ENCODE data around the gene CA5A. TPM values are rescaled to one million over a fixed set of nuclear protein-coding genes. Genes with fewer than 3 reads are reported as not detected.
"Not testable (repeated sequence)": the region's sequence is repeated elsewhere in the genome, so short reads cannot be mapped to it uniquely, and the experiment has no call there.

CA5A gene
- total RNA-seq, 1 donor from 2014 or later: not detected

DNA sequence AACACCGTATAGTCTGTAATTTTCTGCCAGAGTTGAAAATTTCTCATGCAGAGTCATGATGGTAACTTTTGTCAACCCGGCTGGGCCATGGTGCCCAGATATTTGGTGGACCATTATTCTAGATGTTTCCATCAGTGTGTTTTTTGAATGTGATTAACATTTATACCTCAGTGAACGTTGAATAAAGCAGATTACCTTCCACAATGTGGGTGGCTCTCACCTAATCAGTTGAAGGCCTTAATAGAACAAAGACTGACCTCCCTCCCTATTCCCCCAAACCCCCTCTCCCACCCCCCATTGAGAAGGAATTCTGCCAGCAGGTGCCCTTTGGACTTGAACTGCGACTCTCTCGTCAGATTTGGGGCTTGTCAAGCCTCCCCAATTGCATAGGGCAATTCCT is 6.4 kb upstream of the CA5A start:
- Mint-ChIP-seq H3K4me1 (peaks cover 16% of the 10 kb centered on the region), H3K9me3 (no peaks in the 10 kb centered on the region), H3K27me3 (no peaks in the 10 kb centered on the region), H3K27ac (no peak overlapping the region), H3K36me3 (ENCODE audit: low read depth) (no peaks in the 10 kb centered on the region), H3K4me3 (no peak overlapping the region)
- TF ChIP-seq, protein P1, sequence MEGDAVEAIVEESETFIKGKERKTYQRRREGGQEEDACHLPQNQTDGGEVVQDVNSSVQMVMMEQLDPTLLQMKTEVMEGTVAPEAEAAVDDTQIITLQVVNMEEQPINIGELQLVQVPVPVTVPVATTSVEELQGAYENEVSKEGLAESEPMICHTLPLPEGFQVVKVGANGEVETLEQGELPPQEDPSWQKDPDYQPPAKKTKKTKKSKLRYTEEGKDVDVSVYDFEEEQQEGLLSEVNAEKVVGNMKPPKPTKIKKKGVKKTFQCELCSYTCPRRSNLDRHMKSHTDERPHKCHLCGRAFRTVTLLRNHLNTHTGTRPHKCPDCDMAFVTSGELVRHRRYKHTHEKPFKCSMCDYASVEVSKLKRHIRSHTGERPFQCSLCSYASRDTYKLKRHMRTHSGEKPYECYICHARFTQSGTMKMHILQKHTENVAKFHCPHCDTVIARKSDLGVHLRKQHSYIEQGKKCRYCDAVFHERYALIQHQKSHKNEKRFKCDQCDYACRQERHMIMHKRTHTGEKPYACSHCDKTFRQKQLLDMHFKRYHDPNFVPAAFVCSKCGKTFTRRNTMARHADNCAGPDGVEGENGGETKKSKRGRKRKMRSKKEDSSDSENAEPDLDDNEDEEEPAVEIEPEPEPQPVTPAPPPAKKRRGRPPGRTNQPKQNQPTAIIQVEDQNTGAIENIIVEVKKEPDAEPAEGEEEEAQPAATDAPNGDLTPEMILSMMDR (IDR thresholded peaks at IDR 0.05): no peak
- no peak for DNase-seq
- ChIA-PET POLR2A (interaction anchor here (0.7 kb wide), 1 partner anchor 8 kb away, joined by 9 read pairs; the partner anchor contains the start of gene BANP), CTCF (no interaction called here)
- intact Hi-C loops (cut with micrococcal nuclease): no loop called here
- ATAC-seq (ENCODE audit: low read depth): no peak

DNA sequence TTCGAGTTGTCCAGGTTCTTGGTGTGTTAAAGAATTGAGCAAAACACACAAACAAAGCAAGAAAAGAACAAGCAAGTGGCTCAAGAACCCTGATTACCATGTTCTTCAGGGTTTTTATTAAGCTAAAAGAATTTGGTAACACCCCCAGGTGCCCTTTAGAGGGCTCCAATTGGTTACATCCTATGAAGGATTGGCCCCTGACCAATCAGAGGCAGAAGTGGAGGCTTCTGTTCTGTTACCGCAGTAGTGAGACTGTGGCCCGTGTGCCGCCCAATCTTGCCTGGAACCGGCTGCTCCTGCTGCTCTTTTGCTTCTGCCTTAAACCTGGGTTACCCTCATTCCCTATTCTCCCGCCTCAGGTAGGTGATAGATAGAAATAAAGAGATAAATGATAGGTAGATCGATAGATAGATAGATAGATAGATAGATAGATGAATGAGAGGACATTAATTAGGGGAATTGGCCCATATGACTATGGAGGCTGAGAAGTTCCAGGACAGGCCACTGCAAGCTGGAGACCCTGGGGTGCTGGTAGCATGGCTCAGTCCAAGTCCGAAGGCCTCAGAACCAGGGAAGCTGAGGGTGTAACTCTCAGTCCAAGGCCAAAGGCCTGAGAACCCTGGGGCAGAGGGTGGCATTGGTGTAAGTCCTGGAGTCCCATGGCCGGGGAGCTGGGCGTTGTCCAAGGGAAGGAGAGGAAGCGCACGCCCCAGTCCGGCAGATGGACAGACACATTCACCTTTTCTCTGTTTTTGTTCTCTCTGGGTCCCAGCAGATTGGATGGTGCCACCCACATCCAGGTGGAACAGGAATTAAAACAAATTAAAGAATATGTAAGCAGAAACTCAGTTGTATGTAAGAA is 3.5 kb upstream of the CA5A start:
- no peak overlapping the region for H3K4me3 Mint-ChIP-seq
- TF ChIP-seq, protein P1 (IDR thresholded peaks at IDR 0.05): no peak

DNA sequence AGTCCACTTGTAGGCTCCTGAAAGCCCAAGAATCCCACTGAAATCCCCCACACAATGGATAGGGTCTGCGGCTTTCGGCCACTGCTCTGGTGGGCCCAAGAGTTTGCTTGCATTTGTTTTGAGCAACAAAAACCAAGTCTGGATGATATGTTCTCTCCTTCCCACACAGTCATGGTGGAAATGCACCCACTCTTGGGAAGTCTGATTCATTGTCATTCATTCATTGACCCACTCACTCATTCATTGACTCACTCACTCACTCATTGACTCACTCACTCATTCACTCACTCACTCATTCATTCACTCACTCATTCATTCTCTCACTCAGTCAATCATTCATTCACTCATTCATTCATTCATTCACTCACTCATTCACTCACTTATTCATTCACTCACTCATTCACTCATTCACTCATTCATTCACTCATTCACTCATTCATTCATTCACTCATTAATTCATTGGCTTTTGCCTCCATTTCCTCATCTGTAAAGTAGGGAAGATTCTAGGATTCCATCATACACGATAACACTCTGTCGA is 2.2 kb upstream of the CA5A start:
- Mint-ChIP-seq H3K4me1 (peaks cover 12% of the 10 kb centered on the region), H3K36me3 (ENCODE audit: low read depth) (no peaks in the 10 kb centered on the region), H3K27ac (no peak overlapping the region), H3K27me3 (no peaks in the 10 kb centered on the region), H3K4me3 (no peak overlapping the region), H3K9me3 (no peaks in the 10 kb centered on the region)
- ATAC-seq (ENCODE audit: low read depth): no peak
- no peak for DNase-seq
- ChIA-PET POLR2A (no interaction called here), CTCF (no interaction called here)
- TF ChIP-seq, protein P1 (IDR thresholded peaks at IDR 0.05): no peak
- intact Hi-C loops (cut with micrococcal nuclease): no loop called here

More for the DNA sequence above, 3.5 kb upstream of the CA5A start:
- H3K36me3 Mint-ChIP-seq (ENCODE audit: low read depth): no peaks in the 10 kb centered on the region
- DNase-seq (no peak), ATAC-seq (ENCODE audit: low read depth) (no peak)
- intact Hi-C loops (cut with micrococcal nuclease): no loop called here
- no peaks in the 10 kb centered on the region for H3K9me3 Mint-ChIP-seq
- ChIA-PET CTCF (no interaction called here), POLR2A (no interaction called here)
- peaks cover 10% of the 10 kb centered on the region for H3K4me1 Mint-ChIP-seq
- no peaks in the 10 kb centered on the region for H3K27me3 Mint-ChIP-seq
- no peak overlapping the region for H3K27ac Mint-ChIP-seq

DNA sequence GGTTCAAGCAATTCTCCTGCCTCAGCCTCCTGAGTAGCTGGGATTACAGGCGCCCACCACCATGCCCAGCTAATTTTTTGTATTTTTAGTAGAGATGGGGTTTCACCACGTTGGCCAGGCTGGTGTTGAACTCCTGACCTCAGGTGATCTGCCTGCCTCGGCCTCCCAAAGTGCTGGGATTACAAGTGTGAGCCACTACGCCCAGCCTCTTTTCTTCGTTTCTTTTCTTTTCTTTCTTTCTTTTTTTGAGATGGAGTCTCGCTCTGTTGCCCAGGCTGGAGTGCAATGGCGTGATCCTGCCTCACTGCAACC is 858 bp upstream of the CA5A start:
- H3K27me3 Mint-ChIP-seq; H3K9me3 Mint-ChIP-seq; H3K4me3 Mint-ChIP-seq; H3K27ac Mint-ChIP-seq; intact Hi-C loops (cut with micrococcal nuclease); H3K36me3 Mint-ChIP-seq (ENCODE audit: low read depth); ATAC-seq (ENCODE audit: low read depth); POLR2A ChIA-PET; DNase-seq; CTCF ChIA-PET: not testable (repeated sequence)
- peaks cover 12% of the 10 kb centered on the region for H3K4me1 Mint-ChIP-seq

DNA sequence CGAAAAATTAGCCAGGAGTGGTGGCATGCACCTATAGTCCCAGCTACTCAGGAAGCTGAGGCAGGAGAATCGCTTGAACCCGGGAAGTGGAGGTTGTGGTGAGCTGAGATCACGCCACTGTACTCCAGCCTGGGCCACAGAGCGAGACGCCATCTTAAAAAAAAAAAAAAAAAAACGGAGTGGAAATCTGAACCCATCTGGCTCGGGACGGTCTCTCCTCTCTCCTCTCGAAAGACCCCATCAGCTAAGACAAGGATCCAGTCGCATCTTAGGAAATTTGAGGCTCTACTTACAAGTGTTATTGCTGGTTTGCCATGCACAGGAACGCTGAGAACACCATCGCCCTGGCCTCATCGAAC is 334 bp downstream of the CA5A start:
- intact Hi-C loops (cut with micrococcal nuclease); H3K27ac Mint-ChIP-seq; H3K36me3 Mint-ChIP-seq (ENCODE audit: low read depth); H3K9me3 Mint-ChIP-seq; H3K4me3 Mint-ChIP-seq; H3K27me3 Mint-ChIP-seq; ATAC-seq (ENCODE audit: low read depth); DNase-seq: not testable (repeated sequence)
- H3K4me1 Mint-ChIP-seq: peaks cover 12% of the 10 kb centered on the region
- POLR2A ChIA-PET: interaction anchor here (0.6 kb wide), 1 partner anchor 1988 kb away, joined by 3 read pairs; no protein-coding TSS in a partner anchor
- CTCF ChIA-PET: interaction anchor here (0.8 to 1.0 kb wide), 2 partner anchors 9 to 157 kb away, joined by 3 read pairs; no protein-coding TSS in a partner anchor

DNA sequence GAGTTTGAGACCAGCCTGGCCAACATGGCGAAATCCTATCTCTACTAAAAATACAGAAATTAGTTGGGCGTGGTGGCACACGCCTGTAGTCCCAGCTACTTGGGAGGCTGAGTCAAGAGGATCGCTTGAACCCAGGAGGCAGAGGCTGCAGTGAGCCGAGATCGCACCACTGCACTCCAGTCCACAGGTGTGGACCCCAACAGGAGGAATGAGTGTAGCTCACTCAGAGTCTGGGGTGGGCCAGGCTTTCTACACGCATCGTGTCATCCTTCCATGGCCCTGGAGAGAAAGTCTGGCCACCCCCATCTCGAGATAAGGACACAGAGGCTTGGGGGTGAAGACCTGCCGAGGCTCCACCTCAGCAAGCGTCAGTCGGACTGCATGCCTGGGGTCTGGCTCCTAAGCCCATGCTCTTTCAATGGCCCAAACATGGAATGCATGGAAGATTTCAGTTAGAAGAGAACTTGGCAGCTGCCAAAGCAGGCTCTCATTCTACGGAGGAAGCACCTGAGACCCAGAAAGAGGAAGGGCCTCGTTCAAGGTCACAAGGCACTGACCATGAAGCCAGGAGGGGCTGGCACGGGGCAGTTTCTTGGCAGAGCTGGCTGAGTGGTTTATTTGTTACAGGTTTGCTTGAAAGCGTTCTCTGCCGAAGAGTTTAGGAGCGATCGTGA is 1.4 kb downstream of the CA5A start:
- CTCF ChIA-PET; intact Hi-C loops (cut with micrococcal nuclease); H3K36me3 Mint-ChIP-seq (ENCODE audit: low read depth); H3K4me3 Mint-ChIP-seq; POLR2A ChIA-PET; H3K27ac Mint-ChIP-seq; DNase-seq; H3K9me3 Mint-ChIP-seq; H3K27me3 Mint-ChIP-seq; ATAC-seq (ENCODE audit: low read depth): not testable (repeated sequence)
- peaks cover 12% of the 10 kb centered on the region for H3K4me1 Mint-ChIP-seq

All from activated B cell treated with CpG ODN at 0.5 μM for 24 hours (primary cell).